Measurements from ENCODE around the gene MCAM. TPM values are rescaled to one million over a fixed set of nuclear protein-coding genes. Genes with fewer than 3 reads are reported as not detected.

MCAM gene
- total RNA-seq, 1 experiment from 2014 or later: 26.4 TPM

DNA sequence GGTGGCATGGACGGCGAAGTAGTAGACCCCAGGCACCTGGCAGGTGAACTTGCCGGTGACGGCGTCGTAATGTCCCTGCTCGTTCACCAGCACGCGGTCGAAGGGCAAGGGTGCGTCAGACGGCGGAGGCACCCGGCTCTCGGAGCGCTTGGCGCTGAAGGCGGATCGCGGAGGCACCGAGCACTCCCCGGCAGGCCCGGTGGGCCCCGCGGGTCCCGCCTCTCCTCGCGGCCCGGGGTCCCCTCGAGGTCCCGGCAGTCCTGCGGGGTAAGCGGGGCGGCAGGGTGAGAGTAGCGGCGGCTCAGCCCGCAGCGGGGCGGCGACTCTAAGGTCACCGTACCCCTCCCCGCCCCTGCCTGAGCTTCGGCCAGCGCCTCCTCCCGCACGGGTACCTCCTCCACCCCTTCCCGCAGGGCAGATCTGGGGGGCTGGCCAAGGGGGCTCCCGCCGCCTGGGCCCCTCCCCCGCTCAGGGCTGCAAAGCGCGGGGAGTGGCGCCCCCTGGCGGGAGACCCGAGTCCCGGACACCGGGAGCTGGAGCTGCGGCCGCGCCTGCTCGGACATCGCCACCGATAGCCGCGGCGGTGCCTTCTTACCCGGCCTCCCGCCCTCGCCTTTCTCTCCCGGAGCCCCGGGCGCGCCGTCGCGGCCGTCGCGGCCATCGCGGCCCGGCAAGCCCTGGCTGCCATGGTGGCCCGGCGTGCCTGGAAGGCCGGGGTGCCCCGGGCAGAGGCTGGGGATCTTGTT lies 22.8 kb upstream of the MCAM start (continued):
- TF ChIP-seq, protein P1, sequence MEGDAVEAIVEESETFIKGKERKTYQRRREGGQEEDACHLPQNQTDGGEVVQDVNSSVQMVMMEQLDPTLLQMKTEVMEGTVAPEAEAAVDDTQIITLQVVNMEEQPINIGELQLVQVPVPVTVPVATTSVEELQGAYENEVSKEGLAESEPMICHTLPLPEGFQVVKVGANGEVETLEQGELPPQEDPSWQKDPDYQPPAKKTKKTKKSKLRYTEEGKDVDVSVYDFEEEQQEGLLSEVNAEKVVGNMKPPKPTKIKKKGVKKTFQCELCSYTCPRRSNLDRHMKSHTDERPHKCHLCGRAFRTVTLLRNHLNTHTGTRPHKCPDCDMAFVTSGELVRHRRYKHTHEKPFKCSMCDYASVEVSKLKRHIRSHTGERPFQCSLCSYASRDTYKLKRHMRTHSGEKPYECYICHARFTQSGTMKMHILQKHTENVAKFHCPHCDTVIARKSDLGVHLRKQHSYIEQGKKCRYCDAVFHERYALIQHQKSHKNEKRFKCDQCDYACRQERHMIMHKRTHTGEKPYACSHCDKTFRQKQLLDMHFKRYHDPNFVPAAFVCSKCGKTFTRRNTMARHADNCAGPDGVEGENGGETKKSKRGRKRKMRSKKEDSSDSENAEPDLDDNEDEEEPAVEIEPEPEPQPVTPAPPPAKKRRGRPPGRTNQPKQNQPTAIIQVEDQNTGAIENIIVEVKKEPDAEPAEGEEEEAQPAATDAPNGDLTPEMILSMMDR (IDR thresholded peaks at IDR 0.05): peak; percentile 97
- TF ChIP-seq ZNF317 (CRISPR knock-in tag; IDR thresholded peaks at IDR 0.05; ENCODE audit: borderline replicate concordance, low read depth): peak; percentile 40; the same call in 1 of the 2 replicates
- TF ChIP-seq, protein P2, sequence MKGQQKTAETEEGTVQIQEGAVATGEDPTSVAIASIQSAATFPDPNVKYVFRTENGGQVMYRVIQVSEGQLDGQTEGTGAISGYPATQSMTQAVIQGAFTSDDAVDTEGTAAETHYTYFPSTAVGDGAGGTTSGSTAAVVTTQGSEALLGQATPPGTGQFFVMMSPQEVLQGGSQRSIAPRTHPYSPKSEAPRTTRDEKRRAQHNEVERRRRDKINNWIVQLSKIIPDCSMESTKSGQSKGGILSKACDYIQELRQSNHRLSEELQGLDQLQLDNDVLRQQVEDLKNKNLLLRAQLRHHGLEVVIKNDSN (CRISPR knock-in tag; IDR thresholded peaks at IDR 0.05): peak; percentile 63; the same call in 1 of the 2 replicates
- TF ChIP-seq SOX15 (CRISPR knock-in tag; IDR thresholded peaks at IDR 0.05): no peak

DNA sequence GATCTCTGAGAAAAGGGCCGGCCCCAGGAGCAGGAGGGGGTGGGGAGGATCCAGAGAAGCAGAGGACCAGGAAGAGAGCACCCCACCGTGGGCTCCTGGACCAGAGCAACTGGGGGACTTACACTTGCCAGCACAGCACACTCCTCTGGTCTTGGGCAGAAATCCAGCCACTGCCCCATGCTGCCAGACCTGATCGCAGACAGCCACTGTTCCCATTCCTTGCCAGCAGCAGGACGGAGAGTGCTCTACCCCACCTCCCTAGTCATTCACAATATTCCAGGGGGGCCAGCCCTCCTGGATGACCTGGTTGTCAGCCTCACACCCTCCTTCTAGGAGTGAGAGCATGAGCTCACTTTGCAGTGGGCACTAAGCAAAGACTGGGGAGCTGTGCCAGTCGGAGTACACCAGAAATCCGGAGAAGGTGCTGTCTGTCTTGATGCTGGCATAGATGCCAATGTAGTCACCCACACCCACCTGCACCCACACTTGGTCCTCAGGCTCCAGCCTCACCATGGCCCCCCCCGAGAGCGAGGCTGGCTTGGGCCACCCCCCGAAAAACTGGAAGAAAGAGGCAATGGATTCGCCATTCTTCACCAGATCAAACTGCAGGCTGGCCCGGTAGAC lies 22.1 kb upstream of the MCAM start:
- Mint-ChIP-seq H3K4me1 (peaks cover 52% of the 10 kb centered on the region), H3K27ac (no peak overlapping the region), H3K36me3 (peaks cover 7% of the 10 kb centered on the region), H3K4me3 (peak overlapping the region; percentile 100), H3K9me3 (no peaks in the 10 kb centered on the region), H3K27me3 (ENCODE audit: low read depth) (peaks cover 46% of the 10 kb centered on the region)
- CTCF ChIA-PET: interaction anchor here (0.5 to 10.4 kb wide), 57 partner anchors 9 to 679 kb away, joined by 3 to 387 read pairs (median 6); partner anchors contain the start of genes CBL, DPAGT1, HINFP and HMBS
- ATAC-seq: no peak
- POLR2A ChIA-PET: interaction anchor here (1.0 to 3.9 kb wide), 5 partner anchors 16 to 39 kb away, joined by 3 to 35 read pairs (median 9); partner anchors contain the start of gene MCAM
- DNase-seq (ENCODE audit: low spot score): no peak
- TF ChIP-seq NFYB (CRISPR knock-in tag; conservative IDR thresholded peaks at IDR 0.05; ENCODE audit: low read depth) (no peak), NR1H2 (CRISPR knock-in tag; IDR thresholded peaks at IDR 0.05) (0 out of 2 replicates have a peak, but pooled peaks have one; percentile 17), CBFB (CRISPR knock-in tag; IDR thresholded peaks at IDR 0.05; ENCODE audit: low read depth) (no peak)
- TF ChIP-seq, protein P3, sequence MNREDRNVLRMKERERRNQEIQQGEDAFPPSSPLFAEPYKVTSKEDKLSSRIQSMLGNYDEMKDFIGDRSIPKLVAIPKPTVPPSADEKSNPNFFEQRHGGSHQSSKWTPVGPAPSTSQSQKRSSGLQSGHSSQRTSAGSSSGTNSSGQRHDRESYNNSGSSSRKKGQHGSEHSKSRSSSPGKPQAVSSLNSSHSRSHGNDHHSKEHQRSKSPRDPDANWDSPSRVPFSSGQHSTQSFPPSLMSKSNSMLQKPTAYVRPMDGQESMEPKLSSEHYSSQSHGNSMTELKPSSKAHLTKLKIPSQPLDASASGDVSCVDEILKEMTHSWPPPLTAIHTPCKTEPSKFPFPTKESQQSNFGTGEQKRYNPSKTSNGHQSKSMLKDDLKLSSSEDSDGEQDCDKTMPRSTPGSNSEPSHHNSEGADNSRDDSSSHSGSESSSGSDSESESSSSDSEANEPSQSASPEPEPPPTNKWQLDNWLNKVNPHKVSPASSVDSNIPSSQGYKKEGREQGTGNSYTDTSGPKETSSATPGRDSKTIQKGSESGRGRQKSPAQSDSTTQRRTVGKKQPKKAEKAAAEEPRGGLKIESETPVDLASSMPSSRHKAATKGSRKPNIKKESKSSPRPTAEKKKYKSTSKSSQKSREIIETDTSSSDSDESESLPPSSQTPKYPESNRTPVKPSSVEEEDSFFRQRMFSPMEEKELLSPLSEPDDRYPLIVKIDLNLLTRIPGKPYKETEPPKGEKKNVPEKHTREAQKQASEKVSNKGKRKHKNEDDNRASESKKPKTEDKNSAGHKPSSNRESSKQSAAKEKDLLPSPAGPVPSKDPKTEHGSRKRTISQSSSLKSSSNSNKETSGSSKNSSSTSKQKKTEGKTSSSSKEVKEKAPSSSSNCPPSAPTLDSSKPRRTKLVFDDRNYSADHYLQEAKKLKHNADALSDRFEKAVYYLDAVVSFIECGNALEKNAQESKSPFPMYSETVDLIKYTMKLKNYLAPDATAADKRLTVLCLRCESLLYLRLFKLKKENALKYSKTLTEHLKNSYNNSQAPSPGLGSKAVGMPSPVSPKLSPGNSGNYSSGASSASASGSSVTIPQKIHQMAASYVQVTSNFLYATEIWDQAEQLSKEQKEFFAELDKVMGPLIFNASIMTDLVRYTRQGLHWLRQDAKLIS (CRISPR knock-in tag; IDR thresholded peaks at IDR 0.05; ENCODE audit: borderline replicate concordance): no peak
- TF ChIP-seq, protein P4, sequence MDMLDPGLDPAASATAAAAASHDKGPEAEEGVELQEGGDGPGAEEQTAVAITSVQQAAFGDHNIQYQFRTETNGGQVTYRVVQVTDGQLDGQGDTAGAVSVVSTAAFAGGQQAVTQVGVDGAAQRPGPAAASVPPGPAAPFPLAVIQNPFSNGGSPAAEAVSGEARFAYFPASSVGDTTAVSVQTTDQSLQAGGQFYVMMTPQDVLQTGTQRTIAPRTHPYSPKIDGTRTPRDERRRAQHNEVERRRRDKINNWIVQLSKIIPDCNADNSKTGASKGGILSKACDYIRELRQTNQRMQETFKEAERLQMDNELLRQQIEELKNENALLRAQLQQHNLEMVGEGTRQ (CRISPR knock-in tag; IDR thresholded peaks at IDR 0.05): no peak

DNA sequence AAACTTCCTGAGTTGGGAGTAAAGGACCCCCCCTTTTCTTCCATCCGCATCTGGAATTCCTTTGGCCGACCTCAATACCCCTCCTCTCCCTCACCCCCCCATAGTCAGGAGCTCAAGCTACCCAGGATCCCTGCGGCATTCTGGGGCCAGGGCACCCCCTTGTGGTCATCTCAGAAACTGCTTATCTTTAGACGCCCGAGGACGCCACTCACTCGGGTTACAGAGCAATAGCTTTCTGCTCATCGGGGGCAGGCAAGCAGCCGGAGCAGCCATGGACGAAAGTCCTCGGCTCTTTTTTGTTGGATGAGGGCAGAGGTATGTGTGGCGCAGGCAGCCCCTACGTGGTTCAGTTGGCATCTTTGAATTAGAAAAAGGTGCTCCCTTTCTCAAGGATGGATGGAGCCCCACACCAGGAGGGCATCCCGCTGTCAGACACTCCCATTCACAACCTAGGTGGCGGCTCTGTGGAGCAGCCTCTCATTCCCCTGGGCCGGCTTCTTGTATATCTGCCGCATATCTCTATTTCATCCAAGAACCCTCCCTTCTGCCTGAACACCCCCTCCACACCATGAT lies 21.5 kb upstream of the MCAM start:
- H3K4me1 Mint-ChIP-seq: peaks cover 55% of the 10 kb centered on the region
- H3K9me3 Mint-ChIP-seq: no peaks in the 10 kb centered on the region
- ChIA-PET POLR2A (interaction anchor here (0.5 to 3.9 kb wide), 14 partner anchors 15 to 1252 kb away, joined by 3 to 35 read pairs (median 4); partner anchors contain the start of genes MCAM and THY1), CTCF (interaction anchor here (0.5 to 10.4 kb wide), 76 partner anchors 10 to 1276 kb away, joined by 3 to 387 read pairs (median 4); partner anchors contain the start of genes C2CD2L, CBL, DPAGT1 and HINFP)
- TF ChIP-seq, protein P1 (IDR thresholded peaks at IDR 0.05): peak; percentile 68
- TF ChIP-seq ZNF396 (CRISPR knock-in tag; IDR thresholded peaks at IDR 0.05; ENCODE audit: borderline replicate concordance): no peak
- H3K36me3 Mint-ChIP-seq: peaks cover 7% of the 10 kb centered on the region
- DNase-seq (ENCODE audit: low spot score) (peak; percentile 89), ATAC-seq (peak; percentile 31)
- H3K4me3 Mint-ChIP-seq: peak overlapping the region; percentile 100
- H3K27me3 Mint-ChIP-seq (ENCODE audit: low read depth): peaks cover 41% of the 10 kb centered on the region
- peak overlapping the region; percentile 96 for H3K27ac Mint-ChIP-seq

Measured in WTC11 (cell line).